ENCODE data around the gene HOXB2. TPM values are rescaled to one million over a fixed set of nuclear protein-coding genes. Genes with fewer than 3 reads are reported as not detected.
A peak's percentile ranks its signal among the peaks of the same experiment; 100 is the strongest.

The HOXB2 gene
- total and polyA plus RNA-seq, 2 donors (not counting 1 experiment from before 2014, with no cell fraction given), result 12.2 to 12.3 TPM

GRCh38 chr17:48558057-48558830, 13.3 kb upstream of the HOXB2 start:
- peak overlapping the region; percentile 67 to 82 (median 75) for H3K4me3 ChIP-seq (replicated peaks in 1 of 4; ENCODE audit: control extremely low read depth in 1 of 4, insufficient read depth in 1 of 4, low read depth in 3 of 4, low read length in 4 of 4)
- peak overlapping the region; percentile 76 for H3K27ac ChIP-seq (ENCODE audit: insufficient read depth, low read length)
- H2AFZ ChIP-seq (ENCODE audit: low read length), result no peak overlapping the region
- peaks cover 15% of the 10 kb centered on the region for H3K36me3 ChIP-seq (ENCODE audit: control insufficient read depth, insufficient read depth, low read length)
- peak overlapping the region; percentile 46 for H3K9ac ChIP-seq (ENCODE audit: insufficient read depth, low read length)
- H3K79me2 ChIP-seq (ENCODE audit: control insufficient read depth, insufficient read depth, low read length), result peaks cover 99% of the 10 kb centered on the region
- TF ChIP-seq EZH2 (IDR thresholded peaks at IDR 0.05; ENCODE audit: low read length, missing control alignments) (no peak), CTCF (conservative IDR thresholded peaks at IDR 0.05 in 1 of 2, IDR thresholded peaks at IDR 0.05 in 1 of 2; ENCODE audit: low read depth in 1 of 2, low read length in 2 of 2) (no peak)
- no peaks in the 10 kb centered on the region for H3K27me3 ChIP-seq (ENCODE audit: control insufficient read depth, insufficient read depth, low read length)
- H3K9me3 ChIP-seq (ENCODE audit: control insufficient read depth, insufficient read depth, low read depth, low read length), result no peaks in the 10 kb centered on the region
- H3K4me2 ChIP-seq (ENCODE audit: extremely low read depth, insufficient read depth, low read length), result peak overlapping the region; percentile 100
- H3K4me1 ChIP-seq (ENCODE audit: control insufficient read depth, extremely low read depth, insufficient read depth, low read length), result peaks cover 55% of the 10 kb centered on the region
- DNase-seq (ENCODE audit: low read depth in 2 of 2), result peak; percentile 28 to 32
- no peaks in the 10 kb centered on the region for H4K20me1 ChIP-seq (ENCODE audit: control insufficient read depth, extremely low read depth, insufficient read depth, low read length)

- TF ChIP-seq EZH2 (IDR thresholded peaks at IDR 0.05; ENCODE audit: low read length, missing control alignments) (no peak), CTCF (conservative IDR thresholded peaks at IDR 0.05 in 1 of 2, IDR thresholded peaks at IDR 0.05 in 1 of 2; ENCODE audit: low read depth in 1 of 2, low read length in 2 of 2) (no peak)
- DNase-seq (ENCODE audit: low read depth in 2 of 2), result peak; percentile 61 to 89
- Histone ChIP-seq H4K20me1 (ENCODE audit: control insufficient read depth, extremely low read depth, insufficient read depth, low read length) (no peaks in the 10 kb centered on the region), H3K27ac (ENCODE audit: insufficient read depth, low read length) (peak overlapping the region; percentile 76), H3K9ac (ENCODE audit: insufficient read depth, low read length) (peak overlapping the region; percentile 42), H2AFZ (ENCODE audit: low read length) (no peak overlapping the region), H3K9me3 (ENCODE audit: control insufficient read depth, insufficient read depth, low read depth, low read length) (no peaks in the 10 kb centered on the region), H3K4me3 (replicated peaks in 1 of 4; ENCODE audit: control extremely low read depth in 1 of 4, insufficient read depth in 1 of 4, low read depth in 3 of 4, low read length in 4 of 4) (peak overlapping the region; percentile 67 to 82 (median 75)), H3K27me3 (ENCODE audit: control insufficient read depth, insufficient read depth, low read length) (no peaks in the 10 kb centered on the region), H3K36me3 (ENCODE audit: control insufficient read depth, insufficient read depth, low read length) (peaks cover 19% of the 10 kb centered on the region), H3K4me1 (ENCODE audit: control insufficient read depth, extremely low read depth, insufficient read depth, low read length) (peaks cover 59% of the 10 kb centered on the region), H3K4me2 (ENCODE audit: extremely low read depth, insufficient read depth, low read length) (peak overlapping the region; percentile 100), H3K79me2 (ENCODE audit: control insufficient read depth, insufficient read depth, low read length) (peaks cover 99% of the 10 kb centered on the region)
These were observed 11.9 kb upstream of the HOXB2 start for GRCh38 chr17:48556576-48557401.

GRCh38 chr17:48556229-48556575, 11.3 kb upstream of the HOXB2 start:
- Histone ChIP-seq H3K9ac (ENCODE audit: insufficient read depth, low read length) (no peak overlapping the region), H3K4me2 (ENCODE audit: extremely low read depth, insufficient read depth, low read length) (peak overlapping the region; percentile 100), H3K27ac (ENCODE audit: insufficient read depth, low read length) (peak overlapping the region; percentile 76), H3K4me3 (replicated peaks in 1 of 4; ENCODE audit: control extremely low read depth in 1 of 4, insufficient read depth in 1 of 4, low read depth in 3 of 4, low read length in 4 of 4) (peak overlapping the region; percentile 67 to 82 (median 75)), H3K4me1 (ENCODE audit: control insufficient read depth, extremely low read depth, insufficient read depth, low read length) (peaks cover 57% of the 10 kb centered on the region), H3K27me3 (ENCODE audit: control insufficient read depth, insufficient read depth, low read length) (no peaks in the 10 kb centered on the region), H2AFZ (ENCODE audit: low read length) (no peak overlapping the region), H4K20me1 (ENCODE audit: control insufficient read depth, extremely low read depth, insufficient read depth, low read length) (no peaks in the 10 kb centered on the region), H3K79me2 (ENCODE audit: control insufficient read depth, insufficient read depth, low read length) (peaks cover 99% of the 10 kb centered on the region), H3K9me3 (ENCODE audit: control insufficient read depth, insufficient read depth, low read depth, low read length) (no peaks in the 10 kb centered on the region), H3K36me3 (ENCODE audit: control insufficient read depth, insufficient read depth, low read length) (peaks cover 18% of the 10 kb centered on the region)
- peak in 1 of 2 donors; percentile 31 for DNase-seq (ENCODE audit: low read depth in 2 of 2)
- TF ChIP-seq EZH2 (IDR thresholded peaks at IDR 0.05; ENCODE audit: low read length, missing control alignments) (no peak), CTCF (conservative IDR thresholded peaks at IDR 0.05 in 1 of 2, IDR thresholded peaks at IDR 0.05 in 1 of 2; ENCODE audit: low read depth in 1 of 2, low read length in 2 of 2) (no peak)
